DND-41 (cell line): ENCODE measurements around the gene MINPP1.

Experiments used
- ATAC-seq: fragments of 200-7000 bp; cut with Tn5 transposase; 3 replicates; pipeline ENCODE4 v1.9.1; 2021; ENCODE audit warnings: low read depth; ENCODE audit not compliant: insufficient read depth
- DNase-seq: peaks from one replicate; pipeline ENCODE4 v3.0.0-alpha.2; 2020
- H2AFZ ChIP-seq: 2 replicates; pipeline ENCODE4 v1.6.0; 2012; ENCODE audit warnings: low read depth, low read length
- H3K27ac ChIP-seq: 2 replicates; pipeline ENCODE4 v1.5.1; 2012; ENCODE audit warnings: low read length, inconsistent platforms
- H3K27me3 ChIP-seq: fragments of 200-600 bp; sonication (generic); 2 replicates; pipeline ENCODE4 v1.6.0; 2012; ENCODE audit warnings: low read length, mild to moderate bottlenecking, inconsistent platforms; ENCODE audit not compliant: insufficient read depth, poor library complexity
- H3K36me3 ChIP-seq: 2 replicates; pipeline ENCODE4 v1.5.1; 2012; ENCODE audit warnings: low read length, inconsistent platforms; ENCODE audit not compliant: insufficient read depth
- H3K4me1 ChIP-seq: 2 replicates; pipeline ENCODE4 v1.5.1; 2012; ENCODE audit warnings: mild to moderate bottlenecking, low read length; ENCODE audit not compliant: insufficient read depth
- H3K4me2 ChIP-seq: 2 replicates; pipeline ENCODE4 v1.6.0; 2012; ENCODE audit warnings: mild to moderate bottlenecking, moderate library complexity, low read length, inconsistent platforms; ENCODE audit not compliant: insufficient read depth
- H3K4me3 ChIP-seq, 2 experiments: fragments of 200-600 bp in 1 of 2; shearing (Covaris generic) in 1 of 2; 2 replicates each; pipeline ENCODE4 v1.5.1; 2012 to 2016; ENCODE audit warnings: inconsistent platforms in 2 of 2, low read length in 2 of 2, mild to moderate bottlenecking in 2 of 2, low read depth in 1 of 2, moderate library complexity in 1 of 2
- H3K79me2 ChIP-seq: 2 replicates; pipeline ENCODE4 v1.6.0; 2012; ENCODE audit warnings: low read length, inconsistent platforms; ENCODE audit not compliant: insufficient read depth
- H3K9ac ChIP-seq: 2 replicates; pipeline ENCODE4 v1.6.0; 2012; ENCODE audit warnings: low read depth, mild to moderate bottlenecking, inconsistent platforms, low read length, moderate library complexity
- H3K9me3 ChIP-seq: 2 replicates; pipeline ENCODE4 v1.5.1; 2012; ENCODE audit warnings: low read length, moderate library complexity, mild to moderate bottlenecking, inconsistent platforms; ENCODE audit not compliant: insufficient read depth, severe bottlenecking
- H4K20me1 ChIP-seq: 2 replicates; pipeline ENCODE4 v1.6.0; 2012; ENCODE audit warnings: low read length; ENCODE audit not compliant: insufficient read depth
- EZH2 ChIP-seq: IDR thresholded peaks from 3 replicates; pipeline ENCODE4 v1.6.1; 2012; ENCODE audit warnings: borderline replicate concordance, low read depth, mild to moderate bottlenecking, moderate library complexity, low read length, inconsistent platforms; ENCODE audit not compliant: severe bottlenecking
- TF ChIP-seq, protein P1 (sequence below): IDR thresholded peaks from 2 replicates; pipeline ENCODE4 v1.5.1; 2012; ENCODE audit warnings: borderline replicate concordance, low read length, moderate library complexity, mild to moderate bottlenecking; ENCODE audit not compliant: poor library complexity, severe bottlenecking; ENCODE audit errors: extremely low read depth

MINPP1 gene

DNA sequence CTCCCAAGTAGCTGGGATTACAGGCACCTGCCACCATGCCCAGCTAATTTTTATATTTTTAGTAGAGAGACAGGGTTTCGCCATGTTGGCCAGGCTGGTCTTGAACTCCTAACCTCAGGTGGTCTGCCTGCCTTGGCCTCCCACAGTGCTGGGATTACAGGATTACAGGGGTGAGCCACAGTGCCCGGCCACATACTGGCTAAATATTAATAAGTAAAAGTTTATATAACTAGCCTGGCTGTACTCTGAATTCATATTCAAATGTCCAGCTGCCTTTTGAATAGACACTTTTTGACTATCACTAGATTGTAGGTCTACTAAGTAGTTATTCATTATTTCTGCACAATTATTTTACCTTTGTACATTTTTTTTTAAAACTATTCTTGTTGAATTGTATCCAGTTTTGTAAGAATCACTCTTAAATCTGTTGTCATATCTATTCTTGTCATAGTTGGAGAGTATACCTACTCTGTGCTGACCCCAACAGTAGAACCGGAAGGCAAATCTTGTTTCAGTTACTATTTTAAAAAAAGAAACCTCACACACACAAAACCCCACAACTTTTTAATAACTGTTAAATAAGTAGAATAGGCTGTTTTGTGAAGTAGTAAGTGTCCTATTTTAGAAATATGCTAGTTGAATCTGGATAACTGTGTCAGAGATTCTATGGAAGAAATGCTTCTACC, 29.6 kb downstream of the MINPP1 start:
- H4K20me1 ChIP-seq: no peaks in the 10 kb centered on the region
- H2AFZ ChIP-seq: no peak overlapping the region
- H3K4me2 ChIP-seq: no peak overlapping the region
- no peak for ATAC-seq
- no peaks in the 10 kb centered on the region for H3K79me2 ChIP-seq
- H3K4me3 ChIP-seq: no peak overlapping the region
- H3K4me1 ChIP-seq: no peaks in the 10 kb centered on the region
- peaks cover 6% of the 10 kb centered on the region for H3K9me3 ChIP-seq
- H3K27me3 ChIP-seq: no peaks in the 10 kb centered on the region
- no peaks in the 10 kb centered on the region for H3K36me3 ChIP-seq
- no peak for TF ChIP-seq EZH2
- TF ChIP-seq, protein P1, sequence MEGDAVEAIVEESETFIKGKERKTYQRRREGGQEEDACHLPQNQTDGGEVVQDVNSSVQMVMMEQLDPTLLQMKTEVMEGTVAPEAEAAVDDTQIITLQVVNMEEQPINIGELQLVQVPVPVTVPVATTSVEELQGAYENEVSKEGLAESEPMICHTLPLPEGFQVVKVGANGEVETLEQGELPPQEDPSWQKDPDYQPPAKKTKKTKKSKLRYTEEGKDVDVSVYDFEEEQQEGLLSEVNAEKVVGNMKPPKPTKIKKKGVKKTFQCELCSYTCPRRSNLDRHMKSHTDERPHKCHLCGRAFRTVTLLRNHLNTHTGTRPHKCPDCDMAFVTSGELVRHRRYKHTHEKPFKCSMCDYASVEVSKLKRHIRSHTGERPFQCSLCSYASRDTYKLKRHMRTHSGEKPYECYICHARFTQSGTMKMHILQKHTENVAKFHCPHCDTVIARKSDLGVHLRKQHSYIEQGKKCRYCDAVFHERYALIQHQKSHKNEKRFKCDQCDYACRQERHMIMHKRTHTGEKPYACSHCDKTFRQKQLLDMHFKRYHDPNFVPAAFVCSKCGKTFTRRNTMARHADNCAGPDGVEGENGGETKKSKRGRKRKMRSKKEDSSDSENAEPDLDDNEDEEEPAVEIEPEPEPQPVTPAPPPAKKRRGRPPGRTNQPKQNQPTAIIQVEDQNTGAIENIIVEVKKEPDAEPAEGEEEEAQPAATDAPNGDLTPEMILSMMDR: no peak
- H3K27ac ChIP-seq: no peak overlapping the region
- H3K9ac ChIP-seq: no peak overlapping the region
- no peak for DNase-seq

DNA sequence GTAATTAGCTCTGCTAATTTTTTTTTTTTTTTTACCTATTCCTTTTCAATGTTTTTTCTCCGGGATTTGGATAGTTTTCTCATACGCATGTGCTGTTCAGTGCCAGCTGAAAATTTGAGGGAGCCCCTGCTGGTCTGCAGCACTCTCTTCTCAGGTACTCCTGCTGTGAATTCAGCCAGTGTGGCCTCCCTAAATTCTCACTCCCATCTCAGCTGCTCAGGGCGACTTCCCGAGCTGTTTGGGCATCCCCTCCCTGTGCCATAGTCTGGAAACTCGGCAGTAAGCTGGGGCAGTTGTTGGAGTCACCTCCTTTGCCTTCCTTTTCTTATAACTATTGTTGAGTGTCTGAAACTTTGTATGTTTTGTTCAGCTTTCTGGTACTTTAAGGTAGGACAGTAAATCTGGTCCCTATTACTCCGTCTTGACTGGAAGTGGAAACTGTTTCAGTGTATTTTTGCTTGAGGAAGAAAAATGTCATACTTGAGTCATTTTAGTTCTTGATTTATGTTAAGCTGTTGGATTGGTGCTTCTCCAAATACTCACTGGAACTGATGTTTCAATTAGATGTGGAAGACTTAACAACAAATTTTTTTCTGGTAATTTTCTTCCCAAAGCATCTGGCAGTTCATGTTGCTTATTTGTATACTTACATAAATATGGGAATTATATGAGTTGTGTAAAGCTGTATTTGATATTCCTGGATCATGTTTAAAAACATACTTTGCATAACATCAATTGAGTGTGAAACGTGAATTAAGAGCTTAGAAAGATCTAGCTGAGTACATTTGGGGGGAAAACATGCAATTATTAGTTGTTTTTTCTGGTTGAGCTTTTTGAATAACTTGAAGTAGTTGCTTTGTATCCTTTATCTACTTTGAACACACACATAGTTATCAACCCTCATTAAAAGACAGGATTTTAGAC, 33.7 kb downstream of the MINPP1 start:
- Histone ChIP-seq H2AFZ (no peak overlapping the region), H3K79me2 (no peaks in the 10 kb centered on the region), H3K9ac (no peak overlapping the region), H3K4me1 (no peaks in the 10 kb centered on the region), H3K27me3 (no peaks in the 10 kb centered on the region), H3K9me3 (peaks cover 11% of the 10 kb centered on the region), H4K20me1 (no peaks in the 10 kb centered on the region), H3K27ac (no peak overlapping the region), H3K4me3 (no peak overlapping the region), H3K36me3 (no peaks in the 10 kb centered on the region), H3K4me2 (no peak overlapping the region)
- DNase-seq (no peak), ATAC-seq (no peak)
- TF ChIP-seq, protein P1: no peak

DNA sequence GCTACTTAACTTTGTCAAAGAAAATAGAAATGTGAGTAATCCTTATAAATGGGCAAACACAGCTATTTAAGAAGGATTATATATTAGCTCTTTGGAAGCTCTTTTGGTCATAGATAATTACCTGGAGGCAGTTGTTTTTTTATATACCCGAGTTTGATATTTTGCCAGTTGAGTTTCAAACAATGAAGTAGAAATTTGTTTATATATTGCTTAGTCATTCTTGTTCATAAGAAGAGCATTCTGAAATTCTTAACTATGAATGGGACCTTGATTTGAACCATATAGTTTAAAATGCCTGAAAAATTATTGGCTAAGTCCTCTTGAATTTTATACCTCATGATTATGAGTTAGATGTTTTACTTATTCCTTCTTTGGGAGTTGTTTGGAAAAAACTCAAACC, 36.4 kb downstream of the MINPP1 start:
- no peak for DNase-seq
- Histone ChIP-seq H3K4me1 (no peaks in the 10 kb centered on the region), H3K4me2 (no peak overlapping the region)

More for the DNA sequence above, 36.4 kb downstream of the MINPP1 start:
- Histone ChIP-seq H3K4me3 (no peak overlapping the region), H3K36me3 (no peaks in the 10 kb centered on the region), H3K79me2 (no peaks in the 10 kb centered on the region), H3K27ac (no peak overlapping the region), H4K20me1 (no peaks in the 10 kb centered on the region), H3K9me3 (peaks cover 11% of the 10 kb centered on the region), H3K9ac (no peak overlapping the region), H2AFZ (no peak overlapping the region), H3K27me3 (no peaks in the 10 kb centered on the region)
- TF ChIP-seq, protein P1: no peak
- no peak for TF ChIP-seq EZH2
- no peak for ATAC-seq
